ENCODE results near the gene WDR46.
A peak's percentile ranks its signal among the peaks of the same experiment; 100 is the strongest.
"Not testable (repeated sequence)": the region's sequence is repeated elsewhere in the genome, so short reads cannot be mapped to it uniquely, and the experiment has no call there.

Gene WDR46

DNA sequence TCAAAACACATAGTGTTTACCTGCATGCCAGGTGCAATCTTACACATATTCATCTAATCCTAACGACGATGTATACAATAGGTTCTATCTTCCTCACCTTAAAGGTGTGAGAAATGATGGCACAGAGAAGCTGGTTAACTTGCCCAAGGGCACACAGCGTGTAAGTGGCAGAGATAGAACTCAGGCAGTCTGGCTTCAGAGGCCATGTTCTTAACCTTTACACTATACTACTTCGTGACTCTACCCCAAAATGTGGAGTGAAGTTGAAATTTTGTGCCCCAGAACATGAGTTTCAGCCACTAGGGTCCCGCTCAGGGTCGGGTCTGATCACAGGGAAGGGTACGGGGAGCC, 17.9 kb downstream of the WDR46 start:
- DNase-seq = no peak

DNA sequence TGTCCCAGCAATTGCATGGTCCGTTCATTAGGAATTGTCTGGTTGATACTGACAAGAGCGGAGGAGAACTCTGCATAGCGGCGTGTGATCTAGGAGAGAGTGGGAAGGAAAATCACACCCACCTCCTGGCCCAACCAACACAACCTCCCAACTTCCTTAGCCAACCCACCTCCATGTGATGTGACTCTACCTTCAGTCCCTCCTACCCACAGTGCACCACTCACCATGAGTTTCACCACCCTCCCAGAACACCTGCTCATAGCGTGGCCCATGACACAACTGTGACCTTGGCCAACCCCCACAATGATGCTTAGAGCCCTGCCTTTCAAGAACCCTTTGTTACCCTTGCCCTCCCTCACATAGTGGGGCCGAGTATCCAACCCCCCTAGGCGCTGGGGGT, 25.0 kb downstream of the WDR46 start:
- DNase-seq = no peak

- not testable (repeated sequence) for DNase-seq
Measured at GRCh38 chr6:33262490-33262889, 26.5 kb downstream of the WDR46 start.

- no peak for DNase-seq
Measured at GRCh38 chr6:33259032-33259431, 30.0 kb downstream of the WDR46 start.

- no peak for DNase-seq
Measured at GRCh38 chr6:33254591-33254990, 34.4 kb downstream of the WDR46 start.

DNA sequence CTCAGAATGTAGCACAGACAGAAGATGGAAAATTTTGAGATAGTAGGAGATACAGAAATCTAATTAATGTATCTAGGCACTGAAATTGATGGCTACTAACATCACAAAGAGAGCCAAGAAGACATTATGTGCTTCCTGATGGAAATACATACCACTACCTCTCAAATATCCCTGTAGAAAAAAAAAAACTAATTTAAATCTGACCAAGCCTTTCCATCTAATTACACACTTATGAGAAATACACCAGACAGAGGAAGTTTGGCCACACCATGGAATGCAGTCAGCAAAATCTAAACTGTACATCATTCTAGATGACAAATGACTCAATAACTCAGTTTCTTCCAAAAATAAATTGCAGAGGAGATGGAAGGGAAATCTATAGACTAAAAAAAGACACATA, 36.3 kb downstream of the WDR46 start:
- DNase-seq = no peak

DNA sequence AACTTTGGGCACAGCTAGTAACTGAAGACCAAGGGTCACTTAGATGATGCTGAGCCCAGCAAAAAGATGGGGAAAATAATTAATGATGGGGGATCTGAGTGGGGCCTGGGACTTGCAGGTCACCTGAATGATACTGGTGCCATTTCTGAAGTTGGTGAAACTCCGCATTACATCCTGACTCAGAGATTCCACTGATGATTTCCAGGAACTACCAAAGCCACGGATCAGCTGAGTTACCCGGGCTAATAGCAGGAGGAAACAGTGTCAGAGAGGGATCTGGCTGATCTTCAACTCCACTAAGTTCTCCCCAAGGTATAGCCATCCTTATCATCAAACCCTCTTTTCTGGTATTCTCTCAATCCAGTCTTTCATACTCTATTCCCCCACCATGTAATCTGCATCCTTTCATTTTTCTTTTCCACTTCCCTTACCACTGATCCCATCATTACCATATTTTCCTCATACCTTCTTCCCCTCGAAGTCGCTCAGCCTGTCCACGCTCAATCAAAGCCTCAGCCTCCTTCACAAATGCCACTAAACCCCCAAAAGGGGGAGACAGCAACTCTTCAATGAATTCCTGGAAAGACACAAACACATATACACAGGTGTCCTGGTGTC, 37.5 kb downstream of the WDR46 start:
- no peak for DNase-seq

DNA sequence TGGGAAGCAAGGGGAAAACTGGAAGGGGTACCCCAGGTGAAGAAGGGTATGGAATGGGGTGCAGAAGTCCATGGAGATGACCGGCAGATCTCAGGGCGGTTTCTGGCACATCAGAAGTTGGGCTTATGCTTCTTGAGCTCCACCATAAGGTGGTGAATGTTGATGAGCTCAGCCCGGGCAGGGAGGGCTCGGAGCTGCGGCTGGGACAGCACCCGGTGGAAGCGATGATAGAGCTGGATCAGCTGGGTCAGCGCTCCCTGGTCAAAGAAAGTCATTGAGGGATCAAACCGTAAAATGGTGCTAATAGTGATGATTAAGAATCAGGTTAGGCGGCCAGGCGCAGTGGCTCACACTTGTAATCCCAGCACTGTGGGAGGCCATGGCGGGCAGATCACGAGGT, 38.3 kb downstream of the WDR46 start:
- no peak for DNase-seq

GRCh38 chr6:33249732-33250630, 39.1 kb downstream of the WDR46 start:
- DNase-seq = peak in 2 of 56 donors; percentile 23 to 40

GRCh38 chr6:33248932-33249731, 39.9 kb downstream of the WDR46 start:
- peak; percentile 72 to 99 (median 96) for DNase-seq

GRCh38 chr6:33248643-33248931, 40.5 kb downstream of the WDR46 start:
- DNase-seq = peak in 5 of 56 donors; percentile 57 to 82 (median 73)

DNA sequence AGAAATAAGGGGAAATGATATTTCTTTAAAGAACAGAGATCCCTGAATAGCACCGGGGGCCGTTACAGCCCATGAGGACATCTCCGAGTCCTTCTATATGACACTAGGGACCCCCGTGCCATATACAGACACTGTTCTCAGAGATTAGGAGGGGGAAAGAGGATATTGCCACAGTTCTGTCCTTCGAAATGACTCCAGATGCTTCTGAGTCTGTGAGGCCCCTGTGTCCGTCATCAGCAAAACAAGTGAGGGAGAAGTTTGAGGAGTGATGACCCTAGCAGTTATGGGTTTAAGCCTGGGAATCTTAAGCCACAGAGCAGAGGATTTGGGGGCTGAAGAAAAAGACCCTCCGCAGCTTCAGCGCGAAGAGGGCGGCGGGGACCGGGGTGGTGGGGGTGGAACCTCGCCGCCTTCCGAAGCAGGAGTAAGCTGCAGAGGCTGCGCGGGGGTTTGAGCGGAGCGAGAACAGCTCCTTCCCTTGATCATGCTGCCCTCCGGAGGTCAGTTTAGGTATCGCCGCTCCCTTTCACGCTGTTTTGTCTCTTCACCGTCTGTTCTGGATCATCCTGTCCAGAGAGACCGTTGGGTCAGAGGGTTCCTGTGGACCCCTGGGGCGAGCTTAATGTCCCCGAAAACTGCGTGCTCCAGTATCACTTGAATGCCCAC, 40.9 kb downstream of the WDR46 start:
- DNase-seq = peak in 54 of 56 donors; percentile 21 to 93 (median 76)

GRCh38 chr6:33243476-33243875, 45.6 kb downstream of the WDR46 start:
- no peak for DNase-seq

DNA sequence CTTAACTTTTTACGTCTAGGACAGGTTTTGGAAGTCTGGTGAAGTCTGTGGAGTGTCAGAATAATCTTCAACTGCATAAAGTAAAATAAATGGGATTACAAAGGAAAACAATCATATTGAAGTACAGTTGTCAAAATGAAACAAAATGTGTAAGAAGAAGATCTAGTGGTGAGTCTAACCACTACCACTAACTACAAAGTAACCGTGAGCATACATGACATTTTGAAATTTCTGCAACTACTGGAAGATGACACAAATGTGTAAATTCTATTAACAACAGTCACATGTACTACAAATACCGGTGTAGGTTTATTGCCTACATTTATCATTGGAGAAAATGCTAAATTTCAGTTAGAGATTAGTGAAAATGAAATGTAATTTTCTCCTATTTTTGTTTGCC, 47.1 kb downstream of the WDR46 start:
- no peak for DNase-seq

GRCh38 chr6:33237741-33238140, 51.3 kb downstream of the WDR46 start:
- no peak for DNase-seq

DNA sequence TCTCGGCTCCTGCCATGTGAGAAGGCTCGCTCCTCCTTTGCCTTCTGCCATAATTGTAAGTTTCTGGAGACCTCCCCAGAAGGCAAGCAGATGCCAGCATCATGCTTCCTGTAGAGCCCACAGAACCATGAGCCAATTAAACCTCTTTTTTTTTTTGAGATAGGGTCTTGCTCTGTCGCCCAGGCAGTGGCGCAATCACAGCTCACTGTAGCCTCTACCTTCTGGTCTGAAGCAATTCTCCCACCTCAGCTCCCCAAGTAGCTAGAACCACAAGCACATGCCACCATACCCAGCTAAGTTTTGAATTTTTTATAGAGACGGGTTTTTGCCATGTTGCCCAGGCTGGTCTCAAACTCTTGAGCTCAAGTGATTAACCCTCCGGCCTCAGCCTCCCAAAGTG, 52.2 kb downstream of the WDR46 start:
- DNase-seq = no peak

GRCh38 chr6:33236328-33236727, 52.7 kb downstream of the WDR46 start:
- DNase-seq = no peak

- DNase-seq = no peak
Measured at GRCh38 chr6:33235221-33235634, 53.8 kb downstream of the WDR46 start.

Data from nucleus accumbens (tissue), 56 donors.